GM18508 (cell line): ENCODE data around the gene ATG13.

Source experiments
- ATAC-seq: cut with Tn5 transposase; IDR thresholded peaks from one replicate; pipeline ENCODE4 v1.9.1; 2021; ENCODE audit warnings: moderate number of reproducible peaks; ENCODE audit not compliant: insufficient read depth, unreplicated experiment

The ATG13 gene

GRCh38 chr11:46719543-46720218 lies 102.3 kb downstream of the ATG13 start:
- no peak for ATAC-seq

- ATAC-seq, result no peak
Observed at GRCh38 chr11:46721286-46721685, 103.9 kb downstream of the ATG13 start.

GRCh38 chr11:46722566-46723358 lies 105.4 kb downstream of the ATG13 start:
- ATAC-seq, result no peak

GRCh38 chr11:46723359-46723680 lies 106.0 kb downstream of the ATG13 start:
- ATAC-seq, result no peak

GRCh38 chr11:46724088-46724487 lies 106.7 kb downstream of the ATG13 start:
- ATAC-seq, result no peak
